Activated CD4-positive, alpha-beta T cell treated with anti-CD3 and anti-CD28 coated beads, Interleukin-10, Interleukin-2, amounts not matched to agents 100 ng/mL and 50 ng/mL, durations not matched to agents 16 hours and 8 hours (primary cell): ENCODE results near the gene PTPN23.

ENCODE experiments used
- DNase-seq: peaks from one replicate; pipeline ENCODE4 v3.0.0-alpha.2; 2020

Gene PTPN23

DNA sequence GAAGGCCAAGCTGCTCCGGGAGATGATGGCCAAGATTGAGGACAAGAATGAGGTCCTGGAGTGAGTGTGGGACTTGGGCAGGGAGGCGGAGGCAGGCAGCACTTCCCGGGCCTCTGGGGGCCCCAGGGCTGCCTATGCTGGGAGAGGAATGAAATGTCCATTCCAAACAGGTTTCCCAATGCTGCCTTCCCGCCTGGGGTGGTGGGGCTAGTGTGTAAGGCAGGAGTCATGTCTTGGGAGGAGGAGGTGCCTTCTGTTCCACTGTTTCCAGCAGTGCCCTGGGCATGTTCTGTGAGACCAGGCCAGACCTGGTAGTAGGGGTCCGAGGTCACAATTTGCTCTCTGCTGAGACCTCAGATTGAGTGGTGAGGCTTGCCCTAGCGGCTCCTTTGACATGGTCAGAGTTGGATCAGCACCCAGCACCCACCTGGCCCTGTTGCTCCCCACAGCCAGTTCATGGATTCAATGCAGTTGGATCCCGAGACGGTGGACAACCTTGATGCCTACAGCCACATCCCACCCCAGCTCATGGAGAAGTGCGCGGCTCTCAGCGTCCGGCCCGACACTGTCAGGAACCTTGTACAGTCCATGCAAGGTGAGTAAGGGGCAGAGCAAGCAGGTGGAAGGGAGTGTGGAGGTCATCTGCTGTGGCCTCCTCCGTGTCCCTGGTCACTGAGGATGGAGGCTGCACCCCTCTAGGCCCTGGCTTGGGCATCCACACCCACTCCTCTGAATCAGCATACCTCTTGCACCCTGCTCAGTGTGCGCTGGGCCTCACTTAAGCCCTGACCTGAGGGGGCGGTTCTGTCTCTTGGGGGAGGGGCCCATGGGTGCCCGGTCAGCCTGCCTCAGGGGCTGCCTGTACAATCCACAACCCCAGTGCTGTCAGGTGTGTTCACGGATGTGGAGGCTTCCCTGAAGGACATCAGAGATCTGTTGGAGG lies 27.3 kb downstream of the PTPN23 start:
- no peak for DNase-seq

DNA sequence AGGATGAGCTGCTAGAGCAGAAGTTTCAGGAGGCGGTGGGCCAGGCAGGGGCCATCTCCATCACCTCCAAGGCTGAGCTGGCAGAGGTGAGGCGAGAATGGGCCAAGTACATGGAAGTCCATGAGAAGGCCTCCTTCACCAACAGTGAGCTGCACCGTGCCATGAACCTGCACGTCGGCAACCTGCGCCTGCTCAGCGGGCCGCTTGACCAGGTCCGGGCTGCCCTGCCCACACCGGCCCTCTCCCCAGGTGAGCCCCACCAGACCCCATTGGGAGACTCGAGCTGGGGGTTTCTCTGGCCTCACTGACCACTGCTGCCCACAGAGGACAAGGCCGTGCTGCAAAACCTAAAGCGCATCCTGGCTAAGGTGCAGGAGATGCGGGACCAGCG lies 28.0 kb downstream of the PTPN23 start:
- no peak for DNase-seq

DNA sequence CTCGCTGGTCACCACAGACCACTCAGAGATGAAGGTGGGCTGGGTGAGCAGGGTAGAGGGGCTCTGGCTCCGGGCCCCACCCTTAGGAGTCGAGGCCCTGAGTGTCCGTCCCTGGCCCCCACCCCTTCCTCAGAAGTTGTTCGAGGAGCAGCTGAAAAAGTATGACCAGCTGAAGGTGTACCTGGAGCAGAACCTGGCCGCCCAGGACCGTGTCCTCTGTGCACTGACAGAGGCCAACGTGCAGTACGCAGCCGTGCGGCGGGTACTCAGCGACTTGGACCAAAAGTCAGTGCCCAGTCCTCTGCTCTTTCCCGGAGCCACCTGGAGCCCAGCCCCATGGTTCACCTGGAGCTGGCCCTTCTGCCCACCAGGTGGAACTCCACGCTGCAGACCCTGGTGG lies 28.5 kb downstream of the PTPN23 start:
- DNase-seq = no peak

DNA sequence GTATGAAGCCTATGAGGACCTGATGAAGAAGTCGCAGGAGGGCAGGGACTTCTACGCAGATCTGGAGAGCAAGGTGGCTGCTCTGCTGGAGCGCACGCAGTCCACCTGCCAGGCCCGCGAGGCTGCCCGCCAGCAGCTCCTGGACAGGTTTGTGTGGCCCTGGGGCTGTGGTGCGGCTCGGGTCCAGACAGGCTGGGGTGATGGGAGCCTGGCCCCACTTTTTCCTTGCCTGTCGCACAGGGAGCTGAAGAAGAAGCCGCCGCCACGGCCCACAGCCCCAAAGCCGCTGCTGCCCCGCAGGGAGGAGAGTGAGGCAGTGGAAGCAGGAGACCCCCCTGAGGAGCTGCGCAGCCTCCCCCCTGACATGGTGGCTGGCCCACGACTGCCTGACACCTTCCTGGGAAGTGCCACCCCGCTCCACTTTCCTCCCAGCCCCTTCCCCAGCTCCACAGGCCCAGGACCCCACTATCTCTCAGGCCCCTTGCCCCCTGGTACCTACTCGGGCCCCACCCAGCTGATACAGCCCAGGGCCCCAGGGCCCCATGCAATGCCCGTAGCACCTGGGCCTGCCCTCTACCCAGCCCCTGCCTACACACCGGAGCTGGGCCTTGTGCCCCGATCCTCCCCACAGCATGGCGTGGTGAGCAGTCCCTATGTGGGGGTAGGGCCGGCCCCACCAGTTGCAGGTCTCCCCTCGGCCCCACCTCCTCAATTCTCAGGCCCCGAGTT lies 29.0 kb downstream of the PTPN23 start:
- DNase-seq = no peak

DNA sequence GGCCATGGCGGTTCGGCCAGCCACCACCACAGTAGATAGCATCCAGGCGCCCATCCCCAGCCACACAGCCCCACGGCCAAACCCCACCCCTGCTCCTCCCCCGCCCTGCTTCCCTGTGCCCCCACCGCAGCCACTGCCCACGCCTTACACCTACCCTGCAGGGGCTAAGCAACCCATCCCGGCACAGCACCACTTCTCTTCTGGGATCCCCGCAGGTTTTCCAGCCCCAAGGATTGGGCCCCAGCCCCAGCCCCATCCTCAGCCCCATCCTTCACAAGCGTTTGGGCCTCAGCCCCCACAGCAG lies 29.5 kb downstream of the PTPN23 start:
- DNase-seq = no peak

DNA sequence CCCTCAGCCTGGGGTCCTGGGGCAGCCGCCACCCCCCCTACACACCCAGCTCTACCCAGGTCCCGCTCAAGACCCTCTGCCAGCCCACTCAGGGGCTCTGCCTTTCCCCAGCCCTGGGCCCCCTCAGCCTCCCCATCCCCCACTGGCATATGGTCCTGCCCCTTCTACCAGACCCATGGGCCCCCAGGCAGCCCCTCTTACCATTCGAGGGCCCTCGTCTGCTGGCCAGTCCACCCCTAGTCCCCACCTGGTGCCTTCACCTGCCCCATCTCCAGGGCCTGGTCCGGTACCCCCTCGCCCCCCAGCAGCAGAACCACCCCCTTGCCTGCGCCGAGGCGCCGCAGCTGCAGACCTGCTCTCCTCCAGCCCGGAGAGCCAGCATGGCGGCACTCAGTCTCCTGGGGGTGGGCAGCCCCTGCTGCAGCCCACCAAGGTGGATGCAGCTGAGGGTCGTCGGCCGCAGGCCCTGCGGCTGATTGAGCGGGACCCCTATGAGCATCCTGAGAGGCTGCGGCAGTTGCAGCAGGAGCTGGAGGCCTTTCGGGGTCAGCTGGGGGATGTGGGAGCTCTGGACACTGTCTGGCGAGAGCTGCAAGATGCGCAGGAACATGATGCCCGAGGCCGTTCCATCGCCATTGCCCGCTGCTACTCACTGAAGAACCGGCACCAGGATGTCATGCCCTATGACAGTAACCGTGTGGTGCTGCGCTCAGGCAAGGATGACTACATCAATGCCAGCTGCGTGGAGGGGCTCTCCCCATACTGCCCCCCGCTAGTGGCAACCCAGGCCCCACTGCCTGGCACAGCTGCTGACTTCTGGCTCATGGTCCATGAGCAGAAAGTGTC lies 30.2 kb downstream of the PTPN23 start:
- no peak for DNase-seq

DNA sequence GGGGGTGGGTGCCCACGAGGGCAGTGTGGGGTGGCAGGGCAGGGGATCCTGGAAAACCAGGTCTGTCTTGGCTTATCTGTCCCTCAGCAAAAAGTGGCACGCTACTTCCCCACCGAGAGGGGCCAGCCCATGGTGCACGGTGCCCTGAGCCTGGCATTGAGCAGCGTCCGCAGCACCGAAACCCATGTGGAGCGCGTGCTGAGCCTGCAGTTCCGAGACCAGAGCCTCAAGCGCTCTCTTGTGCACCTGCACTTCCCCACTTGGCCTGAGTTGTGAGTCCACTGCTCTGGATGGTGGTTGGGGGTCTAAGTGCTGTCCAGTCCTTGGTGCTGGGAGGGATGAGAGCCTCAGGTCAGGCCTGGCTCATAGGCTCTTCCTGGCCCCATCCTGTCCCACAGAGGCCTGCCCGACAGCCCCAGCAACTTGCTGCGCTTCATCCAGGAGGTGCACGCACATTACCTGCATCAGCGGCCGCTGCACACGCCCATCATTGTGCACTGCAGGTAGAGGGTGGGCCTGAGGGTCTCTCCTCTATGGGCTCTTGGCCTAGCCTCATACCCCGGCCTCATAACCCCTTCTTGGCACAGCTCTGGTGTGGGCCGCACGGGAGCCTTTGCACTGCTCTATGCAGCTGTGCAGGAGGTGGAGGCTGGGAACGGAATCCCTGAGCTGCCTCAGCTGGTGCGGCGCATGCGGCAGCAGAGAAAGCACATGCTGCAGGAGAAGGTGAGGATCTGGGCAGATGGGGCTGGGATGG lies 31.1 kb downstream of the PTPN23 start:
- no peak for DNase-seq

DNA sequence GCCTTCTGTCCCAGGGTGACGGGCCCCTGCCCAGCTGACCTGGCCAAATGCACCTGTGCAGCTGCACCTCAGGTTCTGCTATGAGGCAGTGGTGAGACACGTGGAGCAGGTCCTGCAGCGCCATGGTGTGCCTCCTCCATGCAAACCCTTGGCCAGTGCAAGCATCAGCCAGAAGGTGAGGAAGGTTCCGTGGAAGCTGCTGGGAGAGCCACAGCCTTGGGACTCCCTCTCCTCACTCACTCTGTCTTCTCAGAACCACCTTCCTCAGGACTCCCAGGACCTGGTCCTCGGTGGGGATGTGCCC lies 31.6 kb downstream of the PTPN23 start:
- DNase-seq = no peak

DNA sequence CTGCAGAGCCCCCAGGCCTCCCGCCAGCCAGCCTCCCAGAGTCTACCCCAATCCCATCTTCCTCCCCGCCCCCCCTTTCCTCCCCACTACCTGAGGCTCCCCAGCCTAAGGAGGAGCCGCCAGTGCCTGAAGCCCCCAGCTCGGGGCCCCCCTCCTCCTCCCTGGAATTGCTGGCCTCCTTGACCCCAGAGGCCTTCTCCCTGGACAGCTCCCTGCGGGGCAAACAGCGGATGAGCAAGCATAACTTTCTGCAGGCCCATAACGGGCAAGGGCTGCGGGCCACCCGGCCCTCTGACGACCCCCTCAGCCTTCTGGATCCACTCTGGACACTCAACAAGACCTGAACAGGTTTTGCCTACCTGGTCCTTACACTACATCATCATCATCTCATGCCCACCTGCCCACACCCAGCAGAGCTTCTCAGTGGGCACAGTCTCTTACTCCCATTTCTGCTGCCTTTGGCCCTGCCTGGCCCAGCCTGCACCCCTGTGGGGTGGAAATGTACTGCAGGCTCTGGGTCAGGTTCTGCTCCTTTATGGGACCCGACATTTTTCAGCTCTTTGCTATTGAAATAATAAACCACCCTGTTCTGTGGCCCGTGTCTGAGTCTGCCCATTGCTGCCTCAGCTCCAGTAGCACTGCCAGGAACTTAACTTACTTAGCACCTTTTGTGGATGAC lies 32.2 kb downstream of the PTPN23 start:
- no peak for DNase-seq

DNA sequence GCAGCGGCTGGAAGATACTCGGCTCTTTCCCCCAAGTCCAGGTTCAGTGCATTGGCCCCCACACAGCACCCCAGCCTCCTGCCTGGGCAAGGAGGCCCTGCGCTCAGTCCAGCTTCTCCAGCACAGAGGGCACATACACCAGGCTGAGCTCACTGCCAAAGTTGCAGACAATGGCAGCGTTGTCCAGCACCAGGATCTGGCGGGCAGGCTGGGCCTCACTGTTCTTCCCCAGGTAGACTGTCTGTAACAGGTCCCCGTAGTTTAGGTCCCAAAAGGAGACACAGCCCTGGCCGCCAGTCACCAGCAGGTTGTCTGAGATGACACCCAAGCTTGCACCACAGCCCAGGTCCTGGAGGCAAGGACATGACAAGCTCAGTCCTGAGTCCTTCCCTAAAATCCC lies 32.9 kb downstream of the PTPN23 start:
- no peak for DNase-seq

DNA sequence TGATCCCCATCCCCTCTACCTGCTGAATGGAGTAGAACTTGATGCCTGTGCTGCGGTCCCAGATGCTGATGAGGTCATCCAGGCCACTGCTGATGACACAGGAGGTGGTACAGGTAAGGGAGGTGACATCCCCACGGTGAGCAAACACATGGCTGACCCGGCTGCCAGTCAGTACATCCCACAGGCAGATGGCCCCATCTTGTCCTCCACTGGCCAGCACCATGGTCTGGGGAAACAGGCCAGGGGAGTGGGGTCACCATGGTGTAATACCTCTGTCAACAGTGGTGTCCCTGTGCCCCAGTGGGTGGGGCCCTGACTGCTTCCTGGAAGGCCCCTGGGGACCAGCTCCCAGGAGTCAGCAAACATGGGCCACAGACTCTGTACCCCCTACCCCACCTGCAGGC lies 33.3 kb downstream of the PTPN23 start:
- no peak for DNase-seq

DNA sequence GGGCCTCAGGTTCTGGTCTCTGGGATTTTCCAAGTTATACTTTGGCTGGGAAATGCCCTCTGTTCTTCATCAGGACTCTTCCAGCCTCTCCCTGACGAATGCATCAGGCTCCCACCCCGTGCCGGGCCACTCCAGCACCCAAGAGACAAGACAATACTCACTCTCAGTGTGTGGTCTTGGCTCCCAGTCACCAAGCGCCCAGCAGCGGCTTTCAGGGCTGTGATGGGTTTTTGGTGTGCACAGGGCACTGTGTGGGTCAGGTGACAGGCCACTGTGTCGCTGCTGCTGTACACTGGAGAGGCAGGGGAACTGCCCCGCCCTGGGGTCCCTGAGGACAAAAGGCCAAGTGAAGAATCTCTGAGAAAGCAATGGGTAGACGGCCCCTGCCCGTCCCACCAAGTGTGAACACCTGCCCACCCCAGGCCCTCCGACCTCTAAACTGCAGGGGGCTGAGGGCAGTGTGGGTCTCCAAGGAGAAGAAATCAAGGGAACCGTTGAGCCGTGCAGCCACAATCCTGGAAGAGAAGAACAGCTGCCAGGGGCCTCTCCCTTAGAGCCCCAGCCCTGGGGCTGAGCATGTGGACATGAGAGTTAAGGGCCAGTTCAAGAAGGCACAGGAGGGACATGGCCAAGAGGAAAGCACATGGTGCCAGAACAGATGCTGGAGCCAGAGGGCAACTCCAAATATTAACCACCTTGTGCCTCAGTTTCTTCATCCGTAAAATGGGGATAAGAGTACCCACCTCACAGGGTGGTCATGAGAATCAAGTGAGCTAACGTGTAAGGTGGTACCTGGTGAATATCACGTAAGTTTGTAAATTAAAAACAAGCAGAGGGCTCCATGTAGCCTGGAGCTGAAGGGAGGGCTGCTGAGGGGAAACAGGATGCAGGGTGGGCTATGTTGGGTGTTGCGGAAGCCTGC lies 34.1 kb downstream of the PTPN23 start:
- no peak for DNase-seq

DNA sequence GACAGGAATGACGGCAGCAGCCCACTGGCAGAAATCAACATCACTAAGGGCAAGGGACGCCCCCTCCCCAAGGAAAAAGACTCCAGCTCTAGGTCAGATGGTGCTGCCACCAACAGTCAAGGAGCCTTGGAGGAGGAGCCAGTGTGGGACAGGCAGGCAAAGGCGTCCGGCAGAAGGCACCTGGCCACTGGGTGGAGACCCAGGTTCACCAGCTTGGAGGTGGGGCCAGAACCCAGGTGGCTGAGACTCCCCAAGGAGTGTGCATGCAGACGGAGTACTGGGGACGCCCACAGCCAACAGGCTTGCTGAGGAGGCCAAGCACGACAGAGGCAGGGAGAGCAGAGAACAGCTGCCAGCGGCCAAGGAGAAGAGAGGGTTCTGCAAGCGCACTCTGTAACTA lies 35.2 kb downstream of the PTPN23 start:
- no peak for DNase-seq

DNA sequence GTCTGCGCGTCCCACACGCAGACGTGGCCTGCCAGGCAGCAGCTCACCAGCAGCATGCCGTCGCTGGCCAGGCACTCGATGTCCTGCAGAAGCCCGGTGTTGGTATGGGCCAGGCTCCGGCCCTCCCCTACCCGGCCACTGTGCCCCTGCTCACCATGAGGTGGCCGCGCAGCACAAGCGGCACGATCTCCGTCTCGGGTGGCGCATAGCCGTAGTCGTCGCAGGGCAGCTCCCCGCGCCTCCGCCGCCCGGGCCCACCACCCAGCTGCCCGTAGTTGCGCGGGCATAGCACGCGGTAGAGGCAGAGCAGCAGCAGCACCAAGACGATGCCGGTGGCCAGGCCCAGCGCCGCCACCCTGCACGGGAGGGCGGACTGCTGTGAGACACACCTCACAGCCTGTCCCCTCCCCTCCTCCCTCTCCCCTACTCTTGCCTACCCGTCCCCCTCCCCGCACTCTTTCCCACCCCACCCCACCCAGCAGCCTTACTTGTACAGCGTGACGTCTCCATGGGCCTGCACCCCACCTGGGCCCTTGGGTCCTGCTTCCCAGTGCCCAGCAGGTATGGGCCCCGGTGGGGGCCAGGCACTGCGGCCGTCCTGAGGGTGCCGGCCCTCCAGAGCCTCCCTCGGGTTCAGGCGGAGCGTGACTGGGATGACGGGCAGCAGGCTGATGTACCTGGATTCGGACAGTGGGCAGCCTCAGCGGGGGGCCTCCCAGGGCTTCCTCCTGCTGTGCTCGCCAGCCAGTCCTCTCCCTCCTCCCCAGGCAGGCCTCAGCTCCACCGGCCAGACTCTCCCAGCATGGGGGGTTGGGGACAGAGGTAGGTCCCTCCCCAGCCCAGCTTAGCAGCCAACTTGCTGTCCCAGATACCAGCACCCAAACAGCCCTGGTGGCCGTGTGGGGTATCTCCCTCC lies 37.6 kb downstream of the PTPN23 start:
- DNase-seq = no peak

DNA sequence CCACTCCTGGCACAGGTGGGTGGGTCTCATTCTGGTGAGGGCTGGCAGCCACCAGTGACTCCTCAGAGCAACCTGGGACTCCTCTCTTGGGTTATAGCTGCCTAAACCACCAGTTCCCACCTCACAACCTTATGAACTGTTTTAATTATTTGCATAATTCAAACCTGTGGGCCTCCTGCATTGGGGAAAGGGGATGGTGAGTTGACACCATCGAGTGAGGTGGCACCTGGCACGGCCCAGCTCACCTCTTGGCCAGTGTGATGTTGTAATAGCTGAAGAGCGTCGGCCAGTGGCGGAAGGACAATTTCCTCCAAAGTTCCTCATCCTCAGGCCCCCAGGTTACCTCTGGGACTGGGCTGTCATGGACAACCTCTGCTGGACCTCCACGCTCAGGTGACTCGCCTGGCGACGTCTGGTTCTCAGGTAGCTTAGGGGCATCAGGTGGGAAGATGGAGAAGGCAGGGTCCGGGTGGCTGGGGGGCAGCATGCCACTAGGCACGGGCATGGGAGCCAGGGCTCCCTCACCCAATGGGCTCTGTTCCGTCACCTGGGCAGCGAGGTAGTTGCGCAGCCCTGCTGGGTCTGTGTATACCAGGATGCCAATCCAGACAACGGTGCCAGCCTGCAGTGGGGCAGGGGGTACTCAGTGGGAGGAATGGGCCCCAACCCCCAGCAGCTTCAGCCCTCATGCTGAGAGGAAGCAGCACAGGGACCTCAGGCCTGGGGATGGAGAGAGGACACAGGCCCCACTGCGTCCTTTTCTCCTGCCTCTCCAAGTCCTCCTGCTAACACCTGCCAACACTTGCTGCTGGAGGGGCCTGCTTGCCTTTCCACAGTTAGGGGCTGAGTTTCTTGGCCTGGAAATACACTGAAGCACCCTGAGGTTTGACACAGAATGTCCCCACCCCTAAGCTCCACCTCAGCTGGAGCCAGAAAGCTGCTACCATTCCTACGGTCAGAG lies 38.5 kb downstream of the PTPN23 start:
- DNase-seq = no peak

DNA sequence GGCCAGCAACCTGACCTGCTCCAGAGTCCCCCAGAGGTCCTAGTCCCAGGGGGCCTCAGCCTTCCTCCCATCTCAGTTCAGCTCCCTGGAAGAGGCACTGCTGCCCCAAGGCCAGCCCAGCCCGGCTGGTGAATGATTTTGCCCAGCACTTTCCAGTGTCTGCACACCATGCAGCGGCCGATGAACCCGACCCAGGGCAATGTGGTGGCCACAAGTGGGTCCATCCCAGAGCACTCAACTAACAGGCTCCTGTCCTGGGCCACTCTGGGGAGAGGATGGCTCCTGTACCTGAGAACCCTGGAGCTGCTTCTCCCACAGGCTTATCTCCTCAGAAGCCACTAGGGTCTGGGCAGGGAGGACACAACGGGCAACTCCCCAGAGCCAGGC lies 39.2 kb downstream of the PTPN23 start:
- DNase-seq = no peak

DNA sequence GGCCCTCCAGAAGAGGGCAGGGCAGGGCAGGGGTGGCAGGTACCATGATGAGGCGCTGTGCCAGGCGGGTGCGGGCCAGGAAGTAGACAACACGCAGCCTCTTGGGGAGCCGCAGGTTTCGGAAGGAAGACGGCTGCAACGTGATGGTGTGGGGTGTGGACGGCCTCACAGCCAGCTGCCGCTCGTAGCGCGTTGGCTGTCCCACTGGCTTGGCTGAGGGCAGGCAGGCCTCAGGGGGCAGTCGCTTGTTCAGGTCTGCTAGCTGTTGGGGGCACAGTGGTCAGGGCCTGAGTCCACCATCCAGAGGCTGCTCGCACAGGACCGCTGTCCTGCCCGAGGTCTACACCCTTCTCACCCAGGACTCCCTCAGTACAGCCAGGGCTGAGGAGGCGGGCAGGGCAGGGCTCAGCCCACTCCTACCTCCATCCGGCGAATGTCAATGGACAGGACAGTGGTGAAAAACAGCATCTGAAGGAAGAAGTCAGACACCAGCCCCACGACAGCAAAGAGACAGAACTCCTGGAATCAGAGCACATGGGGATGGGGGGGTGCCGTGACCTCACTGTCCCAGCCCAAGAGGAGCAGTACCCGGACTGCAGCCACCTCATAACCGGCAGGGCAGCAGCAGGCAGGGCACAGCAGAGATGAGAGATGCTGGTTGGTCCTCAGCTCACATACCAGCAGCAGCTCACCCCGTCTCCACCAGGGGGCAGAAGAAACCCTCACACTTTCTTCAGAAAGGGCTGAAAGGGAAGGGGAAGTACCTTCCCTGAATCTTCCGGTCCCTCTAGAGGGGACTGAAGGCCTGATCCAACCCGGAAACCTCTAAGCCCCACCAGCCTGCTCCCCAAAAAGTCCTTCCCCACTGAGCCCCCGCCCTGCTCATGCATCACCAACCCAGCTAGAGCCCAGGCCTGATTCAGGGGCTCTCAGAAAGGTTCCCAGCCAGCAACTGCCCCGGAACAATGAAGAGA lies 40.0 kb downstream of the PTPN23 start:
- DNase-seq = peak; percentile 94
